ENCODE results near the gene MAST4. TPM values are rescaled to one million over a fixed set of nuclear protein-coding genes. Genes with fewer than 3 reads are reported as not detected.

Gene MAST4
- total and polyA plus RNA-seq, 2 of the 8 experiments (the other 6 are each of a cell fraction or from before 2014, with no cell fraction given): 1.5 to 2.6 TPM

DNA sequence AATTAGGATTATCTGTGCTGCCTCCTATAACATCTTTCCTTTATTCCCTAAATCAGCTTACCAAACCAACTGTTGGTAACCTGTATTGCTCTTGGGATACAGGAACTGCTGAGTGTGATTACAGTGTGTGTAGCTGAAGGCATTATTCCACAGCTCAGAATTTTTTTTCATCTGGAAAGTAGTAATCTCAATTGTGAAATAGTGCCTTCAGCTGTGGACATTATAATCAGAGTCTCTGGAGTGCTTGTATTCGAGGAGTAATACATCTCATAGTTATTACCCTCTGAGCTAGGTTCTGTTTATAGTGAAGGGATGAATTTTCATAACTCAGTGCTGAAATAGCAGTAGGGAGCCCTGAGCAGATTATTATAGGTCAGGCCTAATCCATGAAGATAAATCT is 199.5 kb downstream of the MAST4 start:
- Histone ChIP-seq H4K91ac (replicated peaks; ENCODE audit: insufficient read length, low read length) (no peak overlapping the region), H2BK12ac (ENCODE audit: low read depth, low read length) (no peak overlapping the region), H3K27ac (ENCODE audit: low read depth, low read length) (no peak overlapping the region), H2BK120ac (replicated peaks; ENCODE audit: low read depth, low read length) (no peak overlapping the region), H3K23me2 (ENCODE audit: low read depth, low read length) (no peaks in the 10 kb centered on the region), H3K9me3 (ENCODE audit: insufficient read depth in 2 of 2, low read depth in 1 of 2, low read length in 1 of 2) (no peaks in the 10 kb centered on the region), H3K4me1 (replicated peaks in 1 of 4; ENCODE audit: control insufficient read depth in 3 of 4, insufficient read depth in 4 of 4, low read length in 3 of 4) (no peaks in the 10 kb centered on the region), H3K4ac (replicated peaks; ENCODE audit: insufficient read length, low read depth, low read length) (no peak overlapping the region), H2AK5ac (ENCODE audit: low read depth, low read length) (no peak overlapping the region), H3K56ac (replicated peaks; ENCODE audit: insufficient read length, low read depth, low read length) (no peak overlapping the region), H2BK15ac (ENCODE audit: low read length) (no peak overlapping the region), H4K8ac (ENCODE audit: extremely low read depth, insufficient read depth, low read length) (no peak overlapping the region), H2AFZ (ENCODE audit: low read length) (no peak overlapping the region), H3K4me2 (ENCODE audit: insufficient read depth in 1 of 2, low read depth in 2 of 2, low read length in 2 of 2) (no peak overlapping the region), H3K36me3 (ENCODE audit: control insufficient read depth in 2 of 4, insufficient read depth in 4 of 4, low read length in 3 of 4) (no peaks in the 10 kb centered on the region), H3K18ac (ENCODE audit: extremely low read depth, low read length) (no peak overlapping the region), H3K79me1 (ENCODE audit: low read depth, low read length) (no peaks in the 10 kb centered on the region), H3K23ac (ENCODE audit: insufficient read length) (no peak overlapping the region), H4K20me1 (replicated peaks in 1 of 2; ENCODE audit: control insufficient read depth in 1 of 2, insufficient read depth in 2 of 2, low read length in 2 of 2) (no peaks in the 10 kb centered on the region), H2BK5ac (ENCODE audit: low read depth, low read length) (no peak overlapping the region), H3K79me2 (ENCODE audit: control insufficient read depth in 1 of 2, insufficient read depth in 2 of 2, low read length in 2 of 2) (no peaks in the 10 kb centered on the region), H3K27me3 (replicated peaks in 1 of 4; ENCODE audit: control insufficient read depth in 3 of 4, extremely low read depth in 1 of 4, insufficient read depth in 3 of 4, low read length in 3 of 4) (no peaks in the 10 kb centered on the region), H3K9ac (replicated peaks in 1 of 4; ENCODE audit: extremely low read depth in 1 of 4, low read depth in 3 of 4, low read length in 3 of 4) (no peak overlapping the region), H3K14ac (ENCODE audit: insufficient read length) (no peak overlapping the region), H4K5ac (ENCODE audit: insufficient read length, low read depth, low read length) (no peak overlapping the region), H3K4me3 (ENCODE audit: extremely low read depth in 1 of 4, insufficient read depth in 2 of 4, low read depth in 3 of 4, low read length in 4 of 4) (no peak overlapping the region), H2BK20ac (ENCODE audit: low read length) (no peak overlapping the region)
- ChIA-PET CTCF (ENCODE audit: partially characterized antibody) (interaction anchor here (0.7 to 3.3 kb wide), 8 partner anchors 13 to 490 kb away, joined by 3 to 10 read pairs (median 3); no protein-coding TSS in a partner anchor), POLR2A (ENCODE audit: partially characterized antibody) (no interaction called here)
- FAIRE-seq: no peak
- WGBS, 2 experiments (ENCODE audit: extremely low coverage in 1 of 2, insufficient coverage in 1 of 2, insufficient read length in 1 of 2, insufficient replicate concordance in 2 of 2, low coverage in 1 of 2, low lambda C conversion rate in 2 of 2, missing lambda C conversion rate in 1 of 2): 86% methylated on average over 1 of the region's 1 CpG; no CpG with 5 or more reads in 1 of the 2 experiments
- TF ChIP-seq EP300 (IDR thresholded peaks at IDR 0.05; ENCODE audit: borderline replicate concordance in 1 of 2, low read depth in 2 of 2, low read length in 2 of 2) (no peak), TBP (IDR thresholded peaks at IDR 0.05; ENCODE audit: low read depth, low read length) (no peak), NANOG (IDR thresholded peaks at IDR 0.05; ENCODE audit: insufficient read depth, low read depth, low read length, poor library complexity, severe bottlenecking) (no peak), CBX8 (IDR thresholded peaks at IDR 0.05; ENCODE audit: borderline replicate concordance, low read depth, low read length) (no peak), SP2 (IDR thresholded peaks at IDR 0.05; ENCODE audit: low read length) (no peak)
- DNase-seq (ENCODE audit: low read depth in 1 of 2, low spot score in 2 of 2): no peak

Measured in H1 (cell line).